Cerebellar nuclear complex (tissue), 1 donor: ENCODE results near the gene SNAI3.

Experiments
- DNase-seq, 2 experiments: peaks; one replicate each; lab custom pipeline; 2025; lab: John Stamatoyannopoulos, UW

Gene SNAI3

DNA sequence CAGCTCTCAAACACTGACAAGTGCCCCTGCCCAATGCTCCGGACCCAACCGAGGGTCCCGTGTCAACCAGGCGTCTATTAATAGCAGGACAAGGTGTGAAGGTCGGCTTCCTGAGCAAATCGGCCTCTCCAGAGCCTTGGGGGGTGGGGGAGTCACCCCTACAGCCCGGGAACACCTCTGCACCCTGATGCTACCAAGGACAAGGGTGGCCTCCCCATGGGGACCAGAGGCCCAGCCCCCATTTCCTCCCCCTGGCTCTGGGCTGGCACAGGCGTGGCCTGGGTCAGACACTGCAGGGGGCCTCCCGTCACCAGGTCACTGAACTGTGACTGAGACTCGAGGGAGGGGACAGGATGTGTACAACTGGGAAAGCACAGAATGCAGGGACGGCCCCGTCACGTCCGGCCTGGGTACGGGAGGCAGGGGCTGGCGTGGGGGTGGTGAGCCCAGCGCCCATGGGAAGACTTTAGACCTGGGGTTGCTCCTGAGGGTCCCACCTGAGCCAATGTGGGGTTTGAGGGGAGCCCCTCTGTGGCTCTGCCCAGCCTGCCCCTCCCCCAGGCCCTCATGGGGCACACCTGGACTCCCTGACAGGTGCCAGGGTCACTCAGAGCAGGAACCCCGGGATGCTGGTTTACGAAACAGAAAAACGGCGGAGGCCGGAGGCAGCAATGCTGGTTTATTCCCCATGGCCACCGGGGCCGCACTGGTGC lies 34.9 kb downstream of the SNAI3 start:
- no peak for DNase-seq

DNA sequence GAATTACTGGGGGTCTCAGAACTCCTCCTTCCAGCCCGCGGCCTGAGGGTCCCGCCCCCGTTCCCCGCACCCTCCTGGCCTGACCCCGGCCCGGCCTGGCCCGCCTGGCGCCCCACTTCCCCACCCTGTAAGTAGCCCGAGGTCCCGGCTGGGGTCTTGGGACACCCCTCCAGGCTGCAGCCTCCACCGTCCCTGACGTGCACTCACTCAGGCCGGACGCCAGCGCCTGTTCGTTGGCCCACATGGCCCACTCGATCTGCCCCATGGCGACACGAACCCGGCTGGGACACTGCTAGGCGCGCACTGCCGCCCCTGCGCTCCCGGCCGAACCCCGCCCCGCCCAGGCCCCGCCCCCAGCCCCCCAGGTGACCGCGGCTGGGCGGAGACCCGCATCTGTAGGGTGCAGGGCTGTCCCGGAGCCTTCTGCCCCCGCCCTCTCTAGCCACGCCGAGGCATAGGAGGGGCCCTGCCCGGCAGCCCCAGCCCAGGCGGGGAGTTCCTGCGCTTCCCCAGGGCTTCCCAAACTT lies 35.5 kb downstream of the SNAI3 start, which contains the start of gene CYBA:
Gene CYBA (minus strand): TSS at position 305 of the 527 bp plus-strand sequence. CDS start 40 bp downstream, at position 265.
- DNase-seq = no peak

DNA sequence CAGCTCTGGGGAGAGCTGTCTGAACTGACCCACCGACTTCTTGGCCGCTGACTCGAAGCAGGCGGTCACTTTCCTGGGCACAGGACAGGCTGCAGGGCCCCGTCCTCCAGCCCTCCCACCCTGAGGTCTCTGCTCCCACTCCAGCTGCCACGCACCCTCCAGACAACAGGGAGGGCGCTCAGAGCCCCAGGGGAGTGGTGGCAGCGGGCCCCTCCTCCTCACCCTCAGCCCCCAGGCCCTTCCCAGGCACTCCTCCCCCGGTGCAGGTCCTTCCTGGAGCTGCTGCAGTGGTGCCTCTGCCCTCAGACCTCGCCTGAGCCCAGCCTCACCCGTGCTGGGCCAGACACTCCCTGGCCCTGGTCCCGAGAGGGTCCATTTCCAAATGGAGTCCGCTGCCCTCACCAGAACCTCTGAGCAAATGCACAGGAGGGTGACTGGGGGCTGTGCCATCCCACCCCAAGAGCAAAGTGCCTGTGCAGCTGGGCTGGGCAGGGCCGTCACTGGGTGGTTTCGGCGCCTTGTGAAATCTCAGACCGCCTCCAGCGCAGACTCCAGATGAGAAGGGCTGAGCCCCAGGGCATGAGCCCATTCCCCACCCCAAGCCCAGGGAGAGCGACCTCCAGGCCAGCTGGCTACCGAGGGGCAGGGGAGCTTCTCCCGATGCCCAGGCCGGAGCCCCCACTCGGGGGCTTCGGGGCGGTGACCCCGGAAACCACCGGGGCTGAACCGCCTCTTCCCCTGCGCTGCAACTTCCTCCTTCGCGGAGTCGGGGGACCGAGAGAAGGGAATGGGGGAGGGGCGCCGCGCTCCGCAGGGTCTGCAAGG lies 36.2 kb downstream of the SNAI3 start:
- DNase-seq = no peak

- no peak for DNase-seq
These were observed 36.9 kb downstream of the SNAI3 start for GRCh38 chr16:88649195-88649923.

DNA sequence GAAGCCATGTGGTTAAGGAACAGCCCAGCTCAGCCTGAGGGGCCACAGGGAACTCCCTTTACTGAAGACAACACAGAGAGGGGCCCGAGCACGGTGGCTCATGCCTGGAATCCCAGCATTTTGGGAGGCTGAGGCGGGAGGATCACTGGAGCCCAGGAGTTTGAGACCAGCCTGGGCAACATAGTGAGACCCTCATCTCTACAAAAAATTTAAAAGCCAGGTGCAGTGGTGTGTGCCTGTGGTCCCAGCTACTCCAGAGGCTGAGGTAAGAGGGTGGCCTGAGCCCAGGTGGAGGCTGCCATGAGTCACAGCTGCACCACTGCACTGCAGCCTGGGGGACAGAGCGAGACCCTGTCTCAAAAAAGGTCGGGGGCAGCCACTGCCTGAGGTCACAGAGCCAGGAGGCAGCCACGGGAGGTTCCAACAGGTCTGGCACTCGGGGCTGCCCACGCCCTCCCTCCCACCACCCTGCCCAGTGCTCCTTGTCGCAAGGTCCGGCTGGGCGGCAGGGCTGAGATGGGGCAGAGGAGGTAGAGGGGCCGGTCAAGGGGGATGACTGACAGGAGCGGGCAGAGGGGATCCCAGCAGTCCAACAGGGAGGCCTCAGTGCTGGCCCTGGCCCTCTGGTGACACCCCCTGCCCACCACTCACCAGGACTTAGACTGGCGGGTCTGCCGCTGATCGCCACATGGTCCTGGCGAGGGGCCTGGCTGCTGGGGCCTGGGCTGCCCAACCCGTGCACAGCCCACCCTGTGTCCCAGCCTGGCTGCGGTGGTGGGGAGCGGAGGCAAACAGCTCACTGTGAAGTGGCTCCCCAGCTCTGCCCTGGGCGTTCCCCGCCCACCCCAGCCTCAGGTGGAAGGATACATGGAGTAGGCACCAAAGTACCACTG lies 38.9 kb downstream of the SNAI3 start:
- DNase-seq = no peak

DNA sequence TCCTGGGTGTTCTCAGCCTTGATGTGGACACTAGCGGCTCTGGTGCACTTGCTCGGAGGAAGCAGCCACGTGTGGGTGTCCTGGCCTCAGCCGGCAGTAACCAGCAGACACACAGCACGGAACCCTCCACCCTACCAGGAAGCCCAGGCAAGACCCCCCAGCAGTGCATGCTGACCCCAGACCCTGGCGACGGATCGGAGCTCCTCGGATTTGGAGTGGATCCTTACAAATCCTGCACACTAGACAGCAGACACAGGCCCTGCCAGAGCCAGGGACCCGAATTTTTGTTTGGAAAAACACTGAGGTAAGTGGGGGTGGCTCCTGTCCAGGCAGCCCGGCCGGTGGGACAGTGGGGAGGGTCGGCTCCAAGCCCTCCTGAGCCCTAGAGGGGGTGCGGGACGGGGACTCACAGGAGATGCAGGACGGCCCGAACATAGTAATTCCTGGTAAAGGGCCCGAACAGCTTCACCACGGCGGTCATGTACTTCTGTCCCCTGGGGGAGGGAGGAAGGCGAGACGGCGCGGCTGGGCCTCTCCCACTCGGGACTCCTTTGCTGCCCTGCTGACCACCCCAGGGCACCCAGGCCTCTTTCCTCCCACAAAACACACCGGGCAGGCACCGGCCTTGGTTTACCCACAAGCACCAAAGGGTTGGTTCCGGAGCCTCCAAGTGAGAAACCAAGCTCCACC lies 39.8 kb downstream of the SNAI3 start:
- no peak for DNase-seq

GRCh38 chr16:88645941-88646340 lies 40.4 kb downstream of the SNAI3 start:
- no peak for DNase-seq

DNA sequence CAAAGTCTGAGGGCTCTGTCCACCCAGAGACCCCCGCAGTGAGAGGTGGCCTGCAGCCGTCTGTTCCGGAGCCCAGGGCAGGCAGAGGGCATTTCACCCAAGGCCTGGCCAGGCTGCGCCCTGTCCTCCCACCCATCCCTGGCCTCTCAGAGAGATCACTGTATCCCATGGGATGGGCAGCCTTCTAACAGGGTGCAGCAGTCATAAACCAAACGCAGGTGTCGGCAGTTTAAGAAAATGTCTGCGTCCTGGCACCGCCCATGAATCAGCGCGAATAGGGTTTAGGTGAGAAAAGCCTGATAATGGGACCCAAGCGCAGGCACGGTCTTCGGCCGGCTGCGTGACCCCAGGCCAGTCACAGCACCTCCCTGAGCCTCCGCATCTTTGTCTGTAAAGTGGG lies 40.9 kb downstream of the SNAI3 start:
- no peak for DNase-seq

GRCh38 chr16:88643644-88643932 lies 42.7 kb downstream of the SNAI3 start:
- no peak for DNase-seq

GRCh38 chr16:88642881-88643643 lies 43.2 kb downstream of the SNAI3 start:
- no peak for DNase-seq

DNA sequence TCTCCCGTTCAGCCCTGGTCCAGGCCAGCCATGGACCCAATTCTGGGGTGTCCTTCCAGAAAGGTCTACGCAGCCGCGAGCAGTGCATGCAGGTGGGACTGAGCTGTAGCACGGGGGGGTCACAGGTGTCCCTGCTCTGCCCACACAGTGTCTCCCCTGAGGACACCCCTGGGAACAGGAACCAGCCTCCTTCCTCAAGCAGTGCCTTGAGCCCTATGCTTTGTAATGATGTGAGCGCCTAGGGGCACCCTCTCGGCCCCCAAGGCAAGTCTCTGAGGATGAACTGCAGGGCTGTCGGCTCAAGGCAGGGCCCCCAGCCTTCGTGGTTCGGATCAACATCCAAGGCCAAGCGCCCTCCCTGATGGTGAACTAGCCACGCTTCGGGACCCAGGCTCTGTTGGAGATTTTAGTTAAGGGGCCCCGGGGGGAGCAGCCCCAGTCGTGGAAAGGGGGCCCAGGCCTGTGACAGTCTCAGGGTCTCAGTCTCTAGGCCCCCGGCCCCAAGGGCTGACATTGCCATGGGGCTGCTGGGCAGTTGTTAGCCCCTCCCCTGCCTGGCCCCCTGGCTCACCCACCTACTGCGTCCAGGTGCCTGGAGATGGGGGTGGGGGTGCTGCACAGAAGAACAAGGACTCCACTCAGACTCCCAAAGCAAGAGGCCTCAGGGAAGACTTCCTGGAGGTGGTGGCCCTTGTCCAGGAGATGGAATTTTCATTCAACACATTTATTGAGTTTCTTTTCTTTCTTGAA lies 45.6 kb downstream of the SNAI3 start:
- DNase-seq = no peak

DNA sequence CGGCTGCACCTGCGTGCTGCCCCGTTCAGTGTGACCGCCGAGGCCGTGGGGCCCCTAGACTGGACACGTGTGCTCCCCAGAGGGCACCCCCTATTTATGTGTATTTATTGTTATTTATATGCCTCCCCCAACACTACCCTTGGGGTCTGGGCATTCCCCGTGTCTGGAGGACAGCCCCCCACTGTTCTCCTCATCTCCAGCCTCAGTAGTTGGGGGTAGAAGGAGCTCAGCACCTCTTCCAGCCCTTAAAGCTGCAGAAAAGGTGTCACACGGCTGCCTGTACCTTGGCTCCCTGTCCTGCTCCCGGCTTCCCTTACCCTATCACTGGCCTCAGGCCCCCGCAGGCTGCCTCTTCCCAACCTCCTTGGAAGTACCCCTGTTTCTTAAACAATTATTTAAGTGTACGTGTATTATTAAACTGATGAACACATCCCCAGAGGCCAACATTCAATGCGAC lies 46.2 kb downstream of the SNAI3 start:
- DNase-seq = no peak

DNA sequence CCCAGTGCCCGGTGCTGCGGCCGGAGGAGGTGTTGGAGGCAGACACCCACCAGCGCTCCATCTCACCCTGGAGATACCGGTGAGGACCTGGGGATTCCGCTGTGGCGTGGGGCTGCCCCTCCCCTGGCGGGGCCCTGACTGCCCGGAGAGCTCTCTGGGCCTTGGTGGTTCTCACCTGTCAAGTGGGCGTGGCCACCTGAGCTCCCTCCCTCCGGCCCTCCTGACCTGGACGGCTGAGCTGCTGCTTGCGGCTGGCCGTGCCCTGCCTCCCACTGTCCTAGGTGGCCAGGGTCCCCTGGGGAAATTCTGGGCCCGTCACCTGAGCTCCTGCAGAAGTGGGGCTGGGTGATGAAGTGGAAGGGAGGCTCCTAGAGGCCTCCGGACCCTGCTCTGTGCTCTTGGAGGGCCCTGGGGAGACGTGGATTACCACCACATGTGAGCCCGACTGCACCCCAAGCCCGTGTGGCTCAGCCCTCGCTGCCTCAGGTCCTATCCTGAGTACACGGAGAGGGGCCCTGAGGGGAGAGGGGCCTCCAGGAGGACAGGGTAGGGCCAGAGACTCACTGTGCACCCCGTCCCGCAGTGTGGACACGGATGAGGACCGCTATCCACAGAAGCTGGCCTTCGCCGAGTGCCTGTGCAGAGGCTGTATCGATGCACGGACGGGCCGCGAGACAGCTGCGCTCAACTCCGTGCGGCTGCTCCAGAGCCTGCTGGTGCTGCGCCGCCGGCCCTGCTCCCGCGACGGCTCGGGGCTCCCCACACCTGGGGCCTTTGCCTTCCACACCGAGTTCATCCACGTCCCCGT lies 46.9 kb downstream of the SNAI3 start:
- no peak for DNase-seq

DNA sequence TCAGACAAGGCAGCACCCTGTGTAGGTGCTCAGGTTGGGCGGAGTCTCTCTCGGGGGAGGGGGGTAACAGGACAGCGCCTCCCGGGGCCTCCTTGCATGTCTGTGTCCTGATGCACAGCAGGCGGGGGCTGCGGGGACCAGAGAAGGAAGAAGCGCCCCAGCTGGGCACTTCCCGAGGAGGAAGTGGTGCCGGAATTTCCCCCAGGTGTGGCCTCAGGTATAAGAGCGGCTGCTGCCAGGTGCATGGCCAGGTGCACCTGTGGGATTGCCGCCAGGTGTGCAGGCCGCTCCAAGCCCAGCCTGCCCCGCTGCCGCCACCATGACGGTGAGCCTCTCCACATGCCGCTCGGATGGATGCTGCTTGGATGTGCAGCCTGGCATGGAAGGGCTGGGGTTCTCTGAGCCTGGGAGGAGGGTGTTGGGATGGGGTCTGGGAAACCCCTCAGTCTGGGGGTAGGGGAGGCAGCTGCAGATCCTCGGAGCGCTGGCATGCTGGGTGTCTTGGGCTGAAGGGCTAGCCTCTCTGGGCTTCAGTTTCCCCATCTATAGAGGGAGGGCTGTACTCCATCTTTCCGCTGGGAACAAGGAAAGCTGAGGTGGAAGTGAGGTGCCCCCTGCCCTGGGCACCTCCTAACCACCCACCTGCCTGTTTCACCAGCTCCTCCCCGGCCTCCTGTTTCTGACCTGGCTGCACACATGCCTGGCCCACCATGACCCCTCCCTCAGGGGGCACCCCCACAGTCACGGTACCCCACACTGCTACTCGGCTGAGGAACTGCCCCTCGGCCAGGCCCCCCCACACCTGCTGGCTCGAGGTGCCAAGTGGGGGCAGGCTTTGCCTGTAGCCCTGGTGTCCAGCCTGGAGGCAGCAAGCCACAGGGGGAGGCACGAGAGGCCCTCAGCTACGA lies 47.7 kb downstream of the SNAI3 start, which contains the start of gene IL17C:
Gene IL17C (plus strand): TSS at position 250 of the 908 bp plus-strand sequence. CDS start 70 bp downstream, at position 320.
- no peak for DNase-seq

DNA sequence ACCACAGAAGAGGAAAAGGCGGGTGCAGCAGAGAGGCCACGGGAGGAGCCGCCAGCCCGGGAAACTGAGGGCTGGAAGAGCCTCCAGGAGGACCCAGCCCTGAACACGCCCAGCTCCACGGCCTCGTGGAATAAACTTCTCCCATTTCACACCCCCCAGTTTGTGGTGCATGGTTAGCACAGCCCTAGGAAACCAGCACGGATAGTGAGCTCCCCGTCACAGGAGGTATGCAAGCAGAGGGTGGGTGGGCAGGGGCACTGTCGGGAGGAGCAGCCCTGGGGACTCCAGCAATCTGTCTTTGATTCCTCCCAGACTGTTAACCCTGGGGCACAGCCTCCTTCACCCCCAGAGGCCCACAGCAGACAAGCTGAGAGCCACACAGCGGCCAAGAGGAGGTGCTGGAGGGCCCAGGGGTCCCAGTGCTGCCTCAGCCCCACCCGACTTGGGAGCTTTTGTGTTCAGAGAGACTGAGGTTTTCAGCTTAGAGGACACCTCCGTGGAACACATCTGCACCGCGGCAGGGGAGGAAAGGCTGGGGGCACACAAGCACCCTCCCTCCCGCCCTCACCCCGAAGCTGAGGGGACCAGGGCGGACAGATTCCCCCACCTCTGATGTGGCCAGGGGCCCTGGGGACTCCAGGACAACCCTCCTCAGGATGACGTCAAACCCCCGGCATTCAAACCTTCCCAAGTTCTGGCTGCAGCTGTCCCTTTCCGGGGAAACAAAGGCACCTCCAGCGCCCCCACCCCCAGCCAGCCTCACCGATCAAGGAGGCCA lies 49.6 kb downstream of the SNAI3 start:
- no peak for DNase-seq

- DNase-seq = no peak
These were observed 50.5 kb downstream of the SNAI3 start for GRCh38 chr16:88635671-88636319.
